Measurements from ENCODE around the gene TMEM98. TPM values are rescaled to one million over a fixed set of nuclear protein-coding genes. Genes with fewer than 3 reads are reported as not detected.
"Not testable (repeated sequence)": the region's sequence is repeated elsewhere in the genome, so short reads cannot be mapped to it uniquely, and the experiment has no call there.

TMEM98 gene
- total RNA-seq, 2 donors from 2014 or later, result 134 to 137 TPM

DNA sequence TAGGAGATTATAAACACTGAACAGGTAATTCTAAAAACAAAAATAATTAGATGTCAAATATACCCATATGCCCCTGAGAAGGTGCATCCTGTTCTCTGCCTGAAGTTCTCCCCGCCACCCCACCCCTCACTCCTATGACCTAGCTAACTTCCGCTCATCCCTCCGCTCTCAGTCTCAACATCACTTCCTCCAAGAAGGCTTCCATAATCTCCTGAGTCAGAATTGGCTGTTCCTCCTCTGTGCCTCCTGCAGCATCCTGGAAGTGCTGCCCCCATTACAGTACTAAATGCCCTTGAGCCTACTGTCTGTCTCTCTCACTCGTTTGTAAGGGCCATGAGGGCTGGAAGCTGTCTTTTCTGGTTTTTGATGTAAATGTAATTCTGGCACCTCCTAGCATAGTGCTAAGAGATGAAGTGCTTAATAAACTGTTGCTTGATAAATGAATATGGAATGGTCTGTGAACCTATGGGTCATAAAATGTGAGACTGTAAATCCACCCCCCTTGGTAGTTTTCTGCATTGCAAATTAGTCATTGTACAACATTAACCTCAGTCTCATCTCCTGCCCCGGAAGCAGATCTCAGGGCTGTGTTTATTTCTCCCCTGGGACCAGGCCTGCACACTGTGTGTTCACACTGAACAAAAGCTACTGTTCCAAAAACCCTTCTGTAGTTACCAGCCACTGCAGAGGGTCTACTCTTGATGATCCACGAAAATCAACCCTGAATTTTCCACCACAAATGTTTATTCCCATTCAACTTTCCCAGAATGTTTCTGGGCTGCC, 47.1 kb upstream of the TMEM98 start:
- TF ChIP-seq, protein P1, sequence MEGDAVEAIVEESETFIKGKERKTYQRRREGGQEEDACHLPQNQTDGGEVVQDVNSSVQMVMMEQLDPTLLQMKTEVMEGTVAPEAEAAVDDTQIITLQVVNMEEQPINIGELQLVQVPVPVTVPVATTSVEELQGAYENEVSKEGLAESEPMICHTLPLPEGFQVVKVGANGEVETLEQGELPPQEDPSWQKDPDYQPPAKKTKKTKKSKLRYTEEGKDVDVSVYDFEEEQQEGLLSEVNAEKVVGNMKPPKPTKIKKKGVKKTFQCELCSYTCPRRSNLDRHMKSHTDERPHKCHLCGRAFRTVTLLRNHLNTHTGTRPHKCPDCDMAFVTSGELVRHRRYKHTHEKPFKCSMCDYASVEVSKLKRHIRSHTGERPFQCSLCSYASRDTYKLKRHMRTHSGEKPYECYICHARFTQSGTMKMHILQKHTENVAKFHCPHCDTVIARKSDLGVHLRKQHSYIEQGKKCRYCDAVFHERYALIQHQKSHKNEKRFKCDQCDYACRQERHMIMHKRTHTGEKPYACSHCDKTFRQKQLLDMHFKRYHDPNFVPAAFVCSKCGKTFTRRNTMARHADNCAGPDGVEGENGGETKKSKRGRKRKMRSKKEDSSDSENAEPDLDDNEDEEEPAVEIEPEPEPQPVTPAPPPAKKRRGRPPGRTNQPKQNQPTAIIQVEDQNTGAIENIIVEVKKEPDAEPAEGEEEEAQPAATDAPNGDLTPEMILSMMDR (conservative IDR thresholded peaks at IDR 0.05), result no peak
- Mint-ChIP-seq H3K27ac (no peak overlapping the region), H3K27me3 (ENCODE audit: insufficient read depth) (peaks cover 2% of the 10 kb centered on the region), H3K4me1 (peaks cover 12% of the 10 kb centered on the region), H3K9me3 (no peaks in the 10 kb centered on the region), H3K36me3 (ENCODE audit: low read depth) (no peaks in the 10 kb centered on the region), H3K4me3 (no peak overlapping the region)
- no peak overlapping the region for H3K4me3 ChIP-seq (ENCODE audit: low read length)
- H3K9me3 ChIP-seq (ENCODE audit: control insufficient read depth, low read length), result no peaks in the 10 kb centered on the region
- WGBS, 2 experiments (ENCODE audit: insufficient coverage in 1 of 2, insufficient read length in 1 of 2), result 87 to 94% methylated on average over 5 to 6 of the region's 6 CpGs
- H3K27me3 ChIP-seq (ENCODE audit: control insufficient read depth, insufficient read depth, low read length, poor library complexity, severe bottlenecking), result no peaks in the 10 kb centered on the region
- no peaks in the 10 kb centered on the region for H3K4me1 ChIP-seq (ENCODE audit: control insufficient read depth, insufficient read depth, low read length)
- H3K9ac ChIP-seq (ENCODE audit: extremely low read depth, low read length, poor library complexity, severe bottlenecking), result no peak overlapping the region
- no peaks in the 10 kb centered on the region for H3K36me3 ChIP-seq (ENCODE audit: control insufficient read depth, insufficient read depth, low read length)
- no peak overlapping the region for H3K27ac ChIP-seq (ENCODE audit: low read depth, low read length)
- no peak for DNase-seq

DNA sequence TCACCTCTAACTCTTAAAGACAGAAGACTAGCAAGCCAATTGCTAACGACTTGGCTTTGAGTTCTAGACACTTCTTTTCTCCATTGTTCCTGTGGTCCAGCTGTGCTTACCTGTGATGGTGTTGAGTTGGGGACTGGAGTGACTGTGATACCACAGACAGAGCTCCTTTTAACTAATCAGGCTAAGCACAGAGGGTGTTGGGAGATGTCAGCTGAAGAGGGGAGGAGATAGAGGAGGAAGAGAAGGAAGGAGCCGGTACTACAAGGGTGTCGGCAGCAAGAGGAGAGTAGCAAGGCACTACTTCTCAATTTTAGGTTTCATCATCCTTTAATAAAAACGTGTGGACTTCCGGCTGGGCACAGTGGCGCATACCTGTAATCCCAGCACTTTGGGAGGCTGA, 45.9 kb upstream of the TMEM98 start:
- Mint-ChIP-seq H3K4me3 (no peak overlapping the region), H3K9me3 (peaks cover 6% of the 10 kb centered on the region), H3K4me1 (peaks cover 8% of the 10 kb centered on the region), H3K27me3 (ENCODE audit: insufficient read depth) (peaks cover 2% of the 10 kb centered on the region), H3K36me3 (ENCODE audit: low read depth) (no peaks in the 10 kb centered on the region), H3K27ac (no peak overlapping the region)
- Histone ChIP-seq H3K9ac (ENCODE audit: extremely low read depth, low read length, poor library complexity, severe bottlenecking) (no peak overlapping the region), H3K27ac (ENCODE audit: low read depth, low read length) (no peak overlapping the region), H3K4me1 (ENCODE audit: control insufficient read depth, insufficient read depth, low read length) (no peaks in the 10 kb centered on the region), H3K4me3 (ENCODE audit: low read length) (no peak overlapping the region), H3K36me3 (ENCODE audit: control insufficient read depth, insufficient read depth, low read length) (no peaks in the 10 kb centered on the region), H3K27me3 (ENCODE audit: control insufficient read depth, insufficient read depth, low read length, poor library complexity, severe bottlenecking) (no peaks in the 10 kb centered on the region), H3K9me3 (ENCODE audit: control insufficient read depth, low read length) (no peaks in the 10 kb centered on the region)
- TF ChIP-seq, protein P1 (conservative IDR thresholded peaks at IDR 0.05), result no peak
- 84 to 86% methylated on average over 5 to 6 of the region's 6 CpGs for WGBS, 2 experiments (ENCODE audit: insufficient coverage in 1 of 2, insufficient read length in 1 of 2)
- no peak for DNase-seq

DNA sequence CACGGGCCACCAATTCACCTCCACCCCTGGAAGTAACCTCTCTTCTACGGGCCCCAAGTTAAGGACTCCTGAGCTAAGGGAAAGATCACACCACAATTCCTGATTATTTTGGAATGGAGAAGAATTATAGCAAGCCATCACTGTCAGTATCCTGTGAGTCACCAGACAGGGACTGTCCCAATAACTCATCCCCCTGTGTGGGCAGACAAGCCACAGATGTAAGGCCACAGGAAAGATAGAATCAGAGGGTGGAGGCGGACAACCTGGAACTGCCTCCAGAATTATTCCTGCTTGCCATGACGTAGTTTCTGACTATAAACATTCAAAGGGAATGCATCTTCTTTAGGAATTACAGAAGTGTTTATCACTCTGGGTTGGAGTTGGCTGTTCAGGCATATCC, 45.2 kb upstream of the TMEM98 start:
- H3K36me3 ChIP-seq (ENCODE audit: control insufficient read depth, insufficient read depth, low read length), result no peaks in the 10 kb centered on the region
- H3K4me3 ChIP-seq (ENCODE audit: low read length), result no peak overlapping the region
- Mint-ChIP-seq H3K4me1 (peaks cover 5% of the 10 kb centered on the region), H3K9me3 (peaks cover 7% of the 10 kb centered on the region), H3K27ac (no peak overlapping the region), H3K27me3 (ENCODE audit: insufficient read depth) (peaks cover 2% of the 10 kb centered on the region), H3K4me3 (no peak overlapping the region), H3K36me3 (ENCODE audit: low read depth) (no peaks in the 10 kb centered on the region)
- H3K9ac ChIP-seq (ENCODE audit: extremely low read depth, low read length, poor library complexity, severe bottlenecking), result no peak overlapping the region
- TF ChIP-seq, protein P1 (conservative IDR thresholded peaks at IDR 0.05), result no peak
- no peaks in the 10 kb centered on the region for H3K9me3 ChIP-seq (ENCODE audit: control insufficient read depth, low read length)
- DNase-seq, result no peak
- H3K27ac ChIP-seq (ENCODE audit: low read depth, low read length), result no peak overlapping the region
- H3K4me1 ChIP-seq (ENCODE audit: control insufficient read depth, insufficient read depth, low read length), result no peaks in the 10 kb centered on the region
- 80 to 88% methylated on average over 1 to 4 of the region's 4 CpGs for WGBS, 2 experiments (ENCODE audit: insufficient coverage in 1 of 2, insufficient read length in 1 of 2)
- no peaks in the 10 kb centered on the region for H3K27me3 ChIP-seq (ENCODE audit: control insufficient read depth, insufficient read depth, low read length, poor library complexity, severe bottlenecking)

DNA sequence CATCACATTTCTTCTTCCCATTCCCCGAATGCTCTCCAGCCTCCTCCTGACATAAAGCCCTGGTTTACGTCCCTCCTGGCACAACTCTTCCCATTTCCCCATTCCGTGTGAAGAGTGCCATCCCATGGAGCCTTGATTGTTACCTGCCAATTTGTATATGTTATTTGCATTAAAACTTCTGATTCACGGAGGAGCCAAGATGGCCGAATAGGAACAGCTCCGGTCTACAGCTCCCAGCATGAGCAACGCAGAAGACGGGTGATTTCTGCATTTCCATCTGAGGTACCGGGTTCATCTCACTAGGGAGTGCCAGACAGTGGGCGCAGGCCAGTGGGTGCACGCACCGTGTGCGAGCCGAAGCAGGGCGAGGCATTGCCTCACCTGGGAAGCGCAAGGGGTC, 41.0 kb upstream of the TMEM98 start:
- not testable (repeated sequence) for H3K36me3 ChIP-seq (ENCODE audit: control insufficient read depth, insufficient read depth, low read length); H3K27ac Mint-ChIP-seq; H3K9me3 ChIP-seq (ENCODE audit: control insufficient read depth, low read length); H3K27me3 ChIP-seq (ENCODE audit: control insufficient read depth, insufficient read depth, low read length, poor library complexity, severe bottlenecking); H3K27ac ChIP-seq (ENCODE audit: low read depth, low read length); H3K4me3 Mint-ChIP-seq; H3K9me3 Mint-ChIP-seq; H3K27me3 Mint-ChIP-seq (ENCODE audit: insufficient read depth); H3K4me1 Mint-ChIP-seq; H3K4me3 ChIP-seq (ENCODE audit: low read length); H3K4me1 ChIP-seq (ENCODE audit: control insufficient read depth, insufficient read depth, low read length); H3K9ac ChIP-seq (ENCODE audit: extremely low read depth, low read length, poor library complexity, severe bottlenecking); H3K36me3 Mint-ChIP-seq (ENCODE audit: low read depth); DNase-seq
- WGBS, 2 experiments (ENCODE audit: insufficient coverage in 1 of 2, insufficient read length in 1 of 2), result 83 to 97% methylated on average over 1 to 6 of the region's 16 CpGs

DNA sequence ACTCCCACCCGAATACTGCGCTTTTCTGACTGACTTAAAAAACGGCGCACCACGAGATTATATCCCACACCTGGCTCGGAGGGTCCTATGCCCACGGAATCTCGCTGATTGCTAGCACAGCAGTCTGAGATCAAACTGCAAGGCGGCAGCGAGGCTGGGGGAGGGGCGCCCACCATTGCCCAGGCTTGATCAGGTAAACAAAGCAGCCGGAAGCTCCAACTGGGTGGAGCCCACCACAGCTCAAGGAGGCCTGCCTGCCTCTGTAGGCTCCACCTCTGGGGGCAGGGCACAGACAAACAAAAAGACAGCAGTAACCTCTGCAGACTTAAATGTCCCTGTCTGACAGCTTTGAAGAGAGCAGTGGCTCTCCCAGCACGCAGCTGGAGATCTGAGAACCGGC, 40.5 kb upstream of the TMEM98 start:
- not testable (repeated sequence) for H3K9me3 Mint-ChIP-seq; H3K27me3 ChIP-seq (ENCODE audit: control insufficient read depth, insufficient read depth, low read length, poor library complexity, severe bottlenecking); H3K27ac ChIP-seq (ENCODE audit: low read depth, low read length); H3K36me3 Mint-ChIP-seq (ENCODE audit: low read depth); H3K36me3 ChIP-seq (ENCODE audit: control insufficient read depth, insufficient read depth, low read length); H3K9me3 ChIP-seq (ENCODE audit: control insufficient read depth, low read length); H3K27ac Mint-ChIP-seq; DNase-seq; H3K27me3 Mint-ChIP-seq (ENCODE audit: insufficient read depth); H3K4me1 Mint-ChIP-seq; H3K4me1 ChIP-seq (ENCODE audit: control insufficient read depth, insufficient read depth, low read length); H3K4me3 Mint-ChIP-seq; H3K4me3 ChIP-seq (ENCODE audit: low read length); H3K9ac ChIP-seq (ENCODE audit: extremely low read depth, low read length, poor library complexity, severe bottlenecking)
- 67% methylated on average over 1 of the region's 14 CpGs; no CpG with 5 or more reads in 1 of the 2 experiments for whole genome bisulfite sequencing, 2 experiments (ENCODE audit: insufficient coverage in 1 of 2, insufficient read length in 1 of 2)

Data from endodermal cell (in vitro differentiated cells).